Muscle layer of colon (tissue), 2 donors: ENCODE data around the gene ATIC.
"Not testable (repeated sequence)": the region's sequence is repeated elsewhere in the genome, so short reads cannot be mapped to it uniquely, and the experiment has no call there.

Experiments
- H3K27ac ChIP-seq: one replicate; pipeline ENCODE4 v1.7.0; 2013; ENCODE audit warnings: low read depth, mild to moderate bottlenecking, low read length, moderate library complexity
- H3K27me3 ChIP-seq, 2 donors: one replicate each; pipeline ENCODE4 v1.7.0; 2013; ENCODE audit warnings: low read length in 2 of 2, mild to moderate bottlenecking in 2 of 2; ENCODE audit not compliant: insufficient read depth in 2 of 2, control insufficient read depth in 1 of 2
- H3K36me3 ChIP-seq: one replicate; pipeline ENCODE4 v1.7.0; 2013; ENCODE audit warnings: mild to moderate bottlenecking, low read length; ENCODE audit not compliant: insufficient read depth
- H3K4me1 ChIP-seq: one replicate; pipeline ENCODE4 v1.7.0; 2013; ENCODE audit warnings: mild to moderate bottlenecking, low read length; ENCODE audit not compliant: insufficient read depth
- H3K4me3 ChIP-seq, 2 donors: one replicate each; pipeline ENCODE4 v1.7.0; 2013; ENCODE audit warnings: low read length in 2 of 2, low read depth in 1 of 2, mild to moderate bottlenecking in 1 of 2, moderate library complexity in 1 of 2
- H3K9ac ChIP-seq: one replicate; pipeline ENCODE4 v1.7.0; 2013; ENCODE audit warnings: low read length
- H3K9me3 ChIP-seq: one replicate; pipeline ENCODE4 v1.7.0; 2013; ENCODE audit warnings: mild to moderate bottlenecking, low read length
- donor health status: abdominal sarcoma.
- donor health status: Adenocarcinoma of cecum.

The ATIC gene

DNA sequence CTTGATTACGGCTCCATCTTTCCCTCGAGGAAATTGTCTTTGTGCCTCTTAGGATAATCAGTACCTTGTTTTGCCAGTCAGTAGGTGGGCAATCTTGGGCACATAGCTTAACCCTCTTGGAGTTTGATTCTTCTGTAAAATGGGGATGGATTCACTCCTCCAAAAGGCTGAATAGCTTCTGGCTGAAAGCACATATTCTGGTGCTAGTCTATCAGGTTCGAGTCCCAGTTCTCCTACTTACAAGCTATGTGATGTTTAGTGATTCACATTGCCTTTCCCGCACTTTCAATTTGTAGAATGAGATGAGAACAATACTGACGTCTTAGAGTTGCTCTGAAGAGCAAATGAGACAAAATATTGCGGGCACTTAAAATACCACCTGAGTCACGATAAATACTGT lies 43.9 kb downstream of the ATIC start:
- no peak overlapping the region for H3K9ac ChIP-seq
- no peaks in the 10 kb centered on the region for H3K27me3 ChIP-seq
- no peak overlapping the region for H3K27ac ChIP-seq
- no peaks in the 10 kb centered on the region for H3K9me3 ChIP-seq
- H3K36me3 ChIP-seq: peaks cover 8% of the 10 kb centered on the region
- H3K4me1 ChIP-seq: no peaks in the 10 kb centered on the region
- no peak overlapping the region for H3K4me3 ChIP-seq

DNA sequence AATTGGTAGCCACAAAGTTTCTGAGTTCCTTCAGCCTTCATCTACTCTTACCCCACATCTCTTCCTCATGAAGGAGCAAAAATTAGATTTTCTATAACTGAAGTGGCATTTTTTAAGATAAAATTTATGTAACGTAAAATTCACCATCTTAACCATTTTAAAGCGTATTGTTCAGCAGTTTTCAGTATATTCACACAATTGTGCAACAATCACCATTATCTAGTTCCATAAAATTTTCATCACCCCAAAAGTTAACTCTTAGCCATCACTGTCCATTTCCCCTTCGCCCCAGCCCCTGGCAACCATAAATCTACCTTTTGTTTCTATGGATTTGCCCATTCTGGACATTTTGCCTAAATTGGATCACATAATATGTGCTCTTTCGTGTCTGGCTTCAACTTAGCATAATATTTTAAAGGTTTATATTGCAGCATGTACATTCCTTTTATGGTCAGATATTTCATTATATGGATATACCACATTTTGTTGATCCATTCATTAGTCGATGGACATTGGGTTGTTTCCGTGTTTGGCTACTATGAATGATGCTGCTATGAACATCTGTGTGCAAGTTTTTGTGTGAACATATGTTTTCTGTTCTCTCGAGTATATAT lies 44.6 kb downstream of the ATIC start:
- no peaks in the 10 kb centered on the region for H3K27me3 ChIP-seq
- H3K4me1 ChIP-seq: no peaks in the 10 kb centered on the region
- no peak overlapping the region for H3K9ac ChIP-seq
- H3K9me3 ChIP-seq: no peaks in the 10 kb centered on the region
- H3K27ac ChIP-seq: no peak overlapping the region
- H3K4me3 ChIP-seq: no peak overlapping the region
- peaks cover 13% of the 10 kb centered on the region for H3K36me3 ChIP-seq

DNA sequence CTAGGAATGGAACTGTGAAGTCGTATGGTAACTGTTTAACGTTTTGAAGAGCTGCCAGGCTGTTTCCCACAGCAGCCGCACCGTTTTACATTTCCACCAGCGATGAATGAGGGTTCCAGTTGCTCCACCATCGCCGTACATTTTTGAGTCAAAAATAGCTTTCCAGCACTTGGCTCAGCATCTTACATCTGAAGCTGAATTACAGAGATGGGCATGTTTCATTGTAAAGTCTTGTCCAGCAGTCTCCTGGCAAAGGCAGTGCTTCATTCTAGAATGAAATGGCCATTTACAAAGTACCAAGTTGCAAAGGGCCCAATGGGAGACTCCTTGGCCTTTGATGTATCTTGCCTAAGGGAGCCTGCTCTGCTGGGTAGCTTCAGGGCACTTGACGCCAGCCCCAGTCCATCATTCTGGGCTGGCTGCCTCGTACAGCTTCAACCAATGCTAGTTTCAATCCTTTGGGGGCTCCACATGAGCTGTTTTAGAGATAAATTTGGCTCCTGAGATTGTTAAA lies 45.1 kb downstream of the ATIC start:
- Histone ChIP-seq H3K9me3 (no peaks in the 10 kb centered on the region), H3K9ac (no peak overlapping the region), H3K27me3 (no peaks in the 10 kb centered on the region), H3K4me1 (no peaks in the 10 kb centered on the region), H3K36me3 (peaks cover 19% of the 10 kb centered on the region), H3K27ac (no peak overlapping the region), H3K4me3 (no peak overlapping the region)

DNA sequence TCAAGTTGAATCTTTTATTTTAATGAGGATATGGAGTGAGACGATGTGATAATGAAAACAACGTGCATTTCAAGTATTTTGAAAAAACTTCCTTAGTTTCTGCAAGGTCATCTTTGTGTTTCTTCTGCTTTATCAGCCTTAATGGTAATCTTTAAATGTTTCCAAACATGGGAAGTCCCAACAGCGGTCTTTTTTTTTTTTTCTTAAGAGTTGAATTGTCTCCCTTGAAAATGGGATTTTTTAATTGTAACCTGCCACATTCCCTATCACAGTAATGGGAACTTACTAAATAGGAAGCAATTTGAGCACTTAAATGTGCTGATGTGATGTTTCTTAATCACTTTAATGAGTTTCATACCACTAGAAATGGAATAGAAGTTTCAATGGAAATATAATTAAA lies 45.8 kb downstream of the ATIC start:
- Histone ChIP-seq H3K9ac (no peak overlapping the region), H3K4me3 (no peak overlapping the region), H3K9me3 (no peaks in the 10 kb centered on the region), H3K4me1 (no peaks in the 10 kb centered on the region), H3K27me3 (no peaks in the 10 kb centered on the region), H3K36me3 (peaks cover 25% of the 10 kb centered on the region), H3K27ac (no peak overlapping the region)

GRCh38 chr2:215358312-215358845 lies 46.5 kb downstream of the ATIC start:
- H3K4me1 ChIP-seq: no peaks in the 10 kb centered on the region
- no peak overlapping the region for H3K27ac ChIP-seq

GRCh38 chr2:215358891-215359575 lies 47.2 kb downstream of the ATIC start:
- no peak overlapping the region for H3K4me3 ChIP-seq
- H3K27ac ChIP-seq: no peak overlapping the region
- H3K36me3 ChIP-seq: peaks cover 38% of the 10 kb centered on the region
- H3K27me3 ChIP-seq: no peaks in the 10 kb centered on the region
- H3K9ac ChIP-seq: no peak overlapping the region
- H3K4me1 ChIP-seq: no peaks in the 10 kb centered on the region
- no peaks in the 10 kb centered on the region for H3K9me3 ChIP-seq

More at GRCh38 chr2:215358312-215358845, 46.5 kb downstream of the ATIC start:
- Histone ChIP-seq H3K9ac (no peak overlapping the region), H3K9me3 (no peaks in the 10 kb centered on the region), H3K36me3 (peaks cover 31% of the 10 kb centered on the region), H3K27me3 (no peaks in the 10 kb centered on the region), H3K4me3 (no peak overlapping the region)

DNA sequence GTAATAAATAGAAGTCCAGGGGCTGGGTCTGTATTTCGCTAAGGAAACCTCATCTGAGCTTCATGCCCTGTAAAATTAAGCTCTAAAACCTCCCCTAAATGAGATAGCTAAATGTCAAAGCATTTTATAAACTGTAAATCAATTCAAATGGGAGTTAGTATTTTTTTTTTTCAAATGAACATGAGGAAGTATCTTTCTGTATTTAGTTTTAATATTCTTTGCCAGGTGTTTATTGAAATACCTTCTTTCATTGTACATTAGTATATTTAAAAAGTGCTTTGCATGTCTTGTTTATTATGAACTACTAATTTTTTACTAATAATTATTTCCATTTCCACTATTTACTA lies 47.7 kb downstream of the ATIC start:
- no peak overlapping the region for H3K27ac ChIP-seq
- no peak overlapping the region for H3K4me3 ChIP-seq

DNA sequence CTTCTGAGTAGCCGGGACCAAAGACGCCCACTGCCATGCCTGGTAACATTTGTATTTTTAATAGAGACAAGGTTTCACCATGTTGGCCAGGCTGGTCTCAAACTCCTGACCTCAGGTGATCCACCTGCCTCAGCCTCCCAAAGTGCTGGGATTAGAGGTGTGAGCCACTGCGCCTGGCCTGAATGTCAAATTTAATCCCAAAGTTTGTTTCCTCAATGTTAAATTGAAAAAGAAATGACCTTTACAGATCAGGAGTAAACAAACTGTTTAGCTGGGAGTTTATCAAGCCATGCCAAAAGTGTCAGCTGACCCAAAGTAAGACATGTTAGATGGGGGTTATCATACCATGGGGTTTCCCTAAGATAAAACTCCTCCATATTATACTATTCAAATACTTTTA lies 48.2 kb downstream of the ATIC start:
- H3K9me3 ChIP-seq: not testable (repeated sequence)

More for the DNA sequence above, 47.7 kb downstream of the ATIC start:
- H3K27me3 ChIP-seq: no peaks in the 10 kb centered on the region
- H3K9me3 ChIP-seq: no peaks in the 10 kb centered on the region
- peaks cover 43% of the 10 kb centered on the region for H3K36me3 ChIP-seq
- H3K9ac ChIP-seq: no peak overlapping the region
- no peaks in the 10 kb centered on the region for H3K4me1 ChIP-seq

DNA sequence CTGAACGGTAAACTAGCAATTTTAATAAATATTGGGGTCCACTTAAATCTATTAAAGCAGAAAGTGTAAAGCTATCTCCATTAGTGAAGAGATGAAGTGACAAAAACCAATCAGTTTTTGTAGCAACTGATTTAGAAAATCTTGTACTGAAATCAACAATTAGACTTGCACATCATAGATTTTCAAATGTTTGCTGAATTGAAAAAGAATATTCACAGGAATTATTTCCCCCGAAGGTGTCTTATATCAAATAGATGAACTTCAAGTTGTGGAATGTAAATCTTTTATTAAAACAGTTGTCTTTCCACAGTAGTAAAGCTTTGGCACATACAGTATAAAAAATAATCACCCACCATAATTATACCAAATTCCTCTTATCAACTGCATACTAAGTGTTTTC lies 48.7 kb downstream of the ATIC start:
- Histone ChIP-seq H3K36me3 (peaks cover 52% of the 10 kb centered on the region), H3K4me1 (no peaks in the 10 kb centered on the region), H3K9ac (no peak overlapping the region), H3K27ac (no peak overlapping the region), H3K9me3 (no peaks in the 10 kb centered on the region), H3K4me3 (no peak overlapping the region), H3K27me3 (no peaks in the 10 kb centered on the region)

More for the DNA sequence above, 48.2 kb downstream of the ATIC start:
- not testable (repeated sequence) for H3K9ac ChIP-seq, H3K4me1 ChIP-seq, H3K27me3 ChIP-seq, H3K4me3 ChIP-seq, H3K27ac ChIP-seq
- H3K36me3 ChIP-seq: peaks cover 48% of the 10 kb centered on the region

- Histone ChIP-seq H3K4me3 (no peak overlapping the region), H3K27me3 (no peaks in the 10 kb centered on the region), H3K9me3 (no peaks in the 10 kb centered on the region), H3K4me1 (no peaks in the 10 kb centered on the region), H3K36me3 (peaks cover 56% of the 10 kb centered on the region), H3K9ac (no peak overlapping the region), H3K27ac (no peak overlapping the region)
These were observed 49.5 kb downstream of the ATIC start for GRCh38 chr2:215361211-215361875.

DNA sequence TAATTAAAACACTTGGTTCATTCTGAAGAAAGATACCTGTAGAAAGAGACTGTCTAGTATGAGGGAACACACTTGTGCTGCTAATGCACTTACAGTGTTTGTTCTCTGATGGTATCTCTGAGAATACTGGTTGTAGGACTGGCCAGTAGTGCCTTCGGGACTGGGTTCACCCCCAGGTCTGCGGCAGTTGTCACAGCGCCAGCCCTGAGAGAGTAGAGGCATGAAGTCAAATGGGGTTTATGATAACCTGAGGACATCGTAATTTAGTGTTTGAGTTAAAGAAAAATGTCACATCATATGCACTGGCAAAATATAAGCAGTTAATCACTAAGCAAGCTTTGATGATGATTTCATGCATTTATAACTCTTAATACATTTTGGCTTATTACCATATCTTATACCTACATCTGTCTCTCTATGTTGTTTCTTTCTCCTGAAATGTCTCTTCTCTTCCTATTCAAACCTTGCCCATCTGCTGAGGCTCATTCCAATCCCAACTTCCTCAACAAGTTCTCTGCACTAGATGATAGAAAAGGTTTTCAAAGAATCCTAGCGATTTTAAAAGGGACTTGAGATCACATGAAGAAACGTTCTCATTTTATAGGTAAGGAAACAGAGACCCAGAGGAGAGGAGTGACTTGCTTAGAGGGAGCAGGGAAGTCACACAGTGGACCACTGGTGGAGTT lies 50.2 kb downstream of the ATIC start:
- Histone ChIP-seq H3K9me3 (no peaks in the 10 kb centered on the region), H3K27ac (no peak overlapping the region), H3K4me3 (no peak overlapping the region), H3K4me1 (no peaks in the 10 kb centered on the region), H3K9ac (no peak overlapping the region), H3K27me3 (no peaks in the 10 kb centered on the region), H3K36me3 (peaks cover 63% of the 10 kb centered on the region)
